HCT116 (cell line): Measurements from ENCODE around the gene IL6ST. TPM values are rescaled to one million over a fixed set of nuclear protein-coding genes. Genes with fewer than 3 reads are reported as not detected.

Source experiments
- ATAC-seq: fragments of 200-7000 bp; cut with Tn5 transposase; 2 replicates; pipeline ENCODE4 v1.9.1; 2020; ENCODE audit warnings: mild to moderate bottlenecking, moderate library complexity
- BruUV-seq: library from RNA; stranded (reverse); fragments of 400-500 nt; replicated peaks from 2 replicates; lab custom pipeline; 2021; lab: Mats Ljungman, UMichigan
- CTCF ChIA-PET: fragments of 300-600 bp; sonication (Branson Sonifier 250); formaldehyde crosslinking; loops from one replicate; lab custom pipeline; 2021; ENCODE audit warnings: antibody characterized with exemption; lab: Charles Lee
- POLR2A ChIA-PET: fragments of 300-600, 350-600 bp; sonication (Branson Sonifier 250); formaldehyde crosslinking; loops from one replicate; lab custom pipeline; 2021; ENCODE audit warnings: antibody characterized with exemption; lab: Charles Lee
- RAD21 ChIA-PET, 2 experiments: fragments of 300-600 bp; sonication (Branson Sonifier 250); formaldehyde crosslinking; loops; one replicate each; lab custom pipeline; 2023; ENCODE audit warnings: low total read pairs in 2 of 2; ENCODE audit not compliant: uncharacterized antibody in 2 of 2, unreplicated experiment in 2 of 2, low non-redundant PET in 1 of 2; lab: Charles Lee
- DNase-seq: peaks from one replicate; pipeline ENCODE4 v3.0.0-alpha.2; 2010; ENCODE audit warnings: low read depth, low spot score
- H2AFZ ChIP-seq: fragments of 200-600 bp; shearing (Covaris generic), sonication (generic); 2 replicates; pipeline ENCODE4 v1.6.1; 2017; ENCODE audit warnings: low read depth, mixed run types, mixed read lengths, antibody characterized with exemption, low read length; ENCODE audit not compliant: poor library complexity, severe bottlenecking
- H3K27ac ChIP-seq: 2 replicates; pipeline ENCODE4 v1.5.1; 2012; ENCODE audit warnings: low read depth, low read length
- H3K27me3 ChIP-seq: fragments of 200-600 bp; sonication (generic); 2 replicates; pipeline ENCODE4 v1.6.1; 2016; ENCODE audit warnings: mixed run types, low read length, mixed read lengths; ENCODE audit not compliant: insufficient read depth
- H3K36me3 ChIP-seq, 2 experiments: fragments of 200-500 bp in 1 of 2; fragments of 200-600 bp in 1 of 2; sonication (Bioruptor generic) in 1 of 2; sonication (generic) in 1 of 2; 2 replicates each; pipeline versions ENCODE4 v1.5.1 to v1.6.1; 2014 to 2016; ENCODE audit warnings: low read length in 2 of 2, inconsistent platforms in 1 of 2, mixed read lengths in 1 of 2, mixed run types in 1 of 2; ENCODE audit not compliant: insufficient read depth in 2 of 2, control insufficient read depth in 1 of 2
- H3K4me1 ChIP-seq, 2 experiments: fragments of 200-600 bp in 1 of 2; sonication (generic) in 1 of 2; 2 replicates each; pipeline versions ENCODE4 v1.5.1 to v1.6.1; 2012 to 2017; ENCODE audit warnings: low read length in 2 of 2, inconsistent platforms in 1 of 2, mild to moderate bottlenecking in 1 of 2, mixed read lengths in 1 of 2, mixed run types in 1 of 2, moderate library complexity in 1 of 2; ENCODE audit not compliant: insufficient read depth in 2 of 2, control insufficient read depth in 1 of 2
- H3K4me2 ChIP-seq: fragments of 200-600 bp; sonication (generic); 2 replicates; pipeline ENCODE4 v1.6.1; 2017; ENCODE audit warnings: mixed run types, low read length, mixed read lengths
- H3K4me3 ChIP-seq, 2 experiments: fragments of 200-600 bp in 1 of 2; sonication (generic) in 1 of 2; replicated peaks in 1 of 2; 2 replicates each; pipeline ENCODE4 v1.5.1; 2011 to 2016; ENCODE audit warnings: low read length in 2 of 2, control low read depth in 1 of 2, low read depth in 1 of 2, mild to moderate bottlenecking in 1 of 2, mixed read lengths in 1 of 2, mixed run types in 1 of 2
- H3K79me2 ChIP-seq: fragments of 200-600 bp; sonication (generic); 2 replicates; pipeline ENCODE4 v1.6.1; 2017; ENCODE audit warnings: mild to moderate bottlenecking, mixed run types, low read length, moderate library complexity, mixed read lengths; ENCODE audit not compliant: insufficient read depth
- H3K9ac ChIP-seq: fragments of 200-600 bp; sonication (generic); 2 replicates; pipeline ENCODE4 v1.6.1; 2016; ENCODE audit warnings: low read length, mixed read lengths
- H3K9me2 ChIP-seq: fragments of 200-600 bp; sonication (generic), shearing (Covaris generic); 2 replicates; pipeline ENCODE4 v1.6.1; 2017; ENCODE audit warnings: mixed run types, mild to moderate bottlenecking, moderate library complexity; ENCODE audit not compliant: insufficient read depth
- H3K9me3 ChIP-seq, 2 experiments: fragments of 200-500 bp in 1 of 2; fragments of 200-600 bp in 1 of 2; sonication (Bioruptor generic) in 1 of 2; sonication (generic) in 1 of 2; 2 replicates each; pipeline ENCODE4 v1.6.1; 2014 to 2017; ENCODE audit warnings: low read length in 2 of 2, mixed read lengths in 2 of 2, inconsistent platforms in 1 of 2, low read depth in 1 of 2, mild to moderate bottlenecking in 1 of 2, mixed run types in 1 of 2, moderate library complexity in 1 of 2; ENCODE audit not compliant: control insufficient read depth in 1 of 2, insufficient read depth in 1 of 2
- H4K20me1 ChIP-seq: fragments of 200-600 bp; sonication (generic), shearing (Covaris generic); 2 replicates; pipeline ENCODE4 v1.6.1; 2017; ENCODE audit warnings: mixed run types, mild to moderate bottlenecking, moderate library complexity; ENCODE audit not compliant: insufficient read depth
- CBX3 ChIP-seq: IDR thresholded peaks from 2 replicates; pipeline ENCODE4 v1.6.1; 2012; ENCODE audit warnings: low read depth
- CEBPB ChIP-seq: IDR thresholded peaks from 2 replicates; pipeline ENCODE4 v1.6.1; 2012; ENCODE audit warnings: low read depth
- EGR1 ChIP-seq: IDR thresholded peaks from 2 replicates; pipeline ENCODE4 v1.6.1; 2012; ENCODE audit warnings: low read depth
- ELF1 ChIP-seq: IDR thresholded peaks from 2 replicates; pipeline ENCODE4 v1.6.1; 2012; ENCODE audit warnings: low read depth, borderline replicate concordance
- EZH2phosphoT487 ChIP-seq: fragments of 200-600 bp; IDR thresholded peaks from 2 replicates; pipeline ENCODE4 v1.6.1; 2018; ENCODE audit warnings: antibody characterized with exemption, borderline replicate concordance
- JUND ChIP-seq: IDR thresholded peaks from 2 replicates; pipeline ENCODE4 v1.6.1; 2012
- POLR2A ChIP-seq: IDR thresholded peaks from 2 replicates; pipeline ENCODE4 v1.7.0; 2011; ENCODE audit warnings: borderline replicate concordance; ENCODE audit not compliant: insufficient read depth, insufficient read length; ENCODE audit errors: extremely low read depth
- POLR2AphosphoS5 ChIP-seq: IDR thresholded peaks from 2 replicates; pipeline ENCODE4 v1.6.1; 2011; ENCODE audit warnings: mild to moderate bottlenecking, low read depth, low read length, moderate library complexity
- SIN3A ChIP-seq: IDR thresholded peaks from 2 replicates; pipeline ENCODE4 v1.6.1; 2012; ENCODE audit warnings: low read depth
- SRF ChIP-seq: IDR thresholded peaks from 2 replicates; pipeline ENCODE4 v1.6.1; 2012; ENCODE audit warnings: low read depth
- TCF7L2 ChIP-seq: IDR thresholded peaks from 2 replicates; pipeline ENCODE4 v1.7.0; 2011; ENCODE audit warnings: borderline replicate concordance, inconsistent platforms; ENCODE audit not compliant: insufficient read depth, insufficient read length; ENCODE audit errors: extremely low read depth
- YY1 ChIP-seq: IDR thresholded peaks from 2 replicates; pipeline ENCODE4 v1.6.1; 2011; ENCODE audit warnings: low read length, low read depth, moderate library complexity, mild to moderate bottlenecking; ENCODE audit not compliant: insufficient replicate concordance; ENCODE audit errors: extremely low read depth
- ZFX ChIP-seq: fragments of 450-650 bp; IDR thresholded peaks from 2 replicates; pipeline ENCODE4 v1.6.1; 2017
- ZNF274 ChIP-seq: fragments of 200-500 bp; sonication (Bioruptor generic); IDR thresholded peaks from 2 replicates; pipeline ENCODE4 v1.6.1; 2014; ENCODE audit warnings: mild to moderate bottlenecking, low read depth, low read length, inconsistent platforms
- intact Hi-C: fragments of 100-400 bp; cut with micrococcal nuclease; formaldehyde crosslinking; loops from 2 replicates; pipeline ENCODE4 v1.10.0; 2022
- total RNA-seq: library from RNA; stranded (reverse); gene quantifications from one replicate; pipeline ENCODE4 v1.2.1, GENCODE V29; 2021; ENCODE audit not compliant: unreplicated experiment
- TF ChIP-seq, protein P1 (sequence below): IDR thresholded peaks from 2 replicates; pipeline ENCODE4 v1.6.1; 2012; ENCODE audit warnings: low read depth
- TF ChIP-seq, protein P2 (sequence below), 3 experiments: fragments of 200-600 bp in 1 of 3; sonication (generic) in 1 of 3; IDR thresholded peaks in 2 of 3; conservative IDR thresholded peaks in 1 of 3; 2 replicates each; pipeline ENCODE4 v1.5.1; 2012 to 2017; ENCODE audit warnings: low read depth in 2 of 3, low read length in 2 of 3, antibody characterized with exemption in 1 of 3, borderline replicate concordance in 1 of 3, control low read depth in 1 of 3, mild to moderate bottlenecking in 1 of 3, mixed read lengths in 1 of 3, mixed run types in 1 of 3, moderate library complexity in 1 of 3; ENCODE audit not compliant: insufficient read depth in 1 of 3
- TF ChIP-seq, protein P3 (sequence below): IDR thresholded peaks from 2 replicates; pipeline ENCODE4 v1.6.1; 2011; ENCODE audit warnings: mild to moderate bottlenecking, low read length, moderate library complexity; ENCODE audit not compliant: insufficient replicate concordance; ENCODE audit errors: extremely low read depth
- TF ChIP-seq, protein P4 (sequence below): IDR thresholded peaks from 2 replicates; pipeline ENCODE4 v1.6.1; 2012

The IL6ST gene
- total RNA-seq, 1 experiment from 2014 or later = 26.5 TPM

DNA sequence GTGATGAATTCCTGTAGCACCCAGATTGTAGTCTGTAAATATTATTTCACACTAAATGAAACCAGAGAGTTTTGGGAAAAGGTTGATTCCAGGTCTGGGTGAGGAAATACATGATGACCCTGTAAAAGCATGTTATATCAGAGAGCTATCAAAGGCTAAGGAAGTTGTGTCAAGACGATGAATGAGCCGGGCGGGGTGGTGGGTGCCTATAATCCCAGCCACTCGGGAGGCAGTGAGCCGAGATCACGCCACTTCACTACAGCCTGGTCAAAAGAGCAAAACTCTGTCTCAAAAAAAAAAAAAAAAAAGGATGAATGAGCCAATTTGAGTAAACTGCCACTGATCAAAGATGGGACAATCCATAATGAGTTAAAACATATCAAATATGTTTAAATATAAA lies 29.2 kb downstream of the IL6ST start:
- no peaks in the 10 kb centered on the region for H3K27me3 ChIP-seq
- ChIA-PET POLR2A (no interaction called here), RAD21 (no interaction called here), CTCF (no interaction called here)
- TF ChIP-seq POLR2A (no peak), TCF7L2 (no peak), ZFX (no peak), CEBPB (no peak), POLR2AphosphoS5 (no peak), CBX3 (no peak), YY1 (no peak), JUND (no peak), SIN3A (no peak), ELF1 (no peak), EGR1 (no peak), SRF (no peak), EZH2phosphoT487 (no peak), ZNF274 (no peak)
- TF ChIP-seq, protein P1, sequence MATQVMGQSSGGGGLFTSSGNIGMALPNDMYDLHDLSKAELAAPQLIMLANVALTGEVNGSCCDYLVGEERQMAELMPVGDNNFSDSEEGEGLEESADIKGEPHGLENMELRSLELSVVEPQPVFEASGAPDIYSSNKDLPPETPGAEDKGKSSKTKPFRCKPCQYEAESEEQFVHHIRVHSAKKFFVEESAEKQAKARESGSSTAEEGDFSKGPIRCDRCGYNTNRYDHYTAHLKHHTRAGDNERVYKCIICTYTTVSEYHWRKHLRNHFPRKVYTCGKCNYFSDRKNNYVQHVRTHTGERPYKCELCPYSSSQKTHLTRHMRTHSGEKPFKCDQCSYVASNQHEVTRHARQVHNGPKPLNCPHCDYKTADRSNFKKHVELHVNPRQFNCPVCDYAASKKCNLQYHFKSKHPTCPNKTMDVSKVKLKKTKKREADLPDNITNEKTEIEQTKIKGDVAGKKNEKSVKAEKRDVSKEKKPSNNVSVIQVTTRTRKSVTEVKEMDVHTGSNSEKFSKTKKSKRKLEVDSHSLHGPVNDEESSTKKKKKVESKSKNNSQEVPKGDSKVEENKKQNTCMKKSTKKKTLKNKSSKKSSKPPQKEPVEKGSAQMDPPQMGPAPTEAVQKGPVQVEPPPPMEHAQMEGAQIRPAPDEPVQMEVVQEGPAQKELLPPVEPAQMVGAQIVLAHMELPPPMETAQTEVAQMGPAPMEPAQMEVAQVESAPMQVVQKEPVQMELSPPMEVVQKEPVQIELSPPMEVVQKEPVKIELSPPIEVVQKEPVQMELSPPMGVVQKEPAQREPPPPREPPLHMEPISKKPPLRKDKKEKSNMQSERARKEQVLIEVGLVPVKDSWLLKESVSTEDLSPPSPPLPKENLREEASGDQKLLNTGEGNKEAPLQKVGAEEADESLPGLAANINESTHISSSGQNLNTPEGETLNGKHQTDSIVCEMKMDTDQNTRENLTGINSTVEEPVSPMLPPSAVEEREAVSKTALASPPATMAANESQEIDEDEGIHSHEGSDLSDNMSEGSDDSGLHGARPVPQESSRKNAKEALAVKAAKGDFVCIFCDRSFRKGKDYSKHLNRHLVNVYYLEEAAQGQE = no peak
- TF ChIP-seq, protein P2, sequence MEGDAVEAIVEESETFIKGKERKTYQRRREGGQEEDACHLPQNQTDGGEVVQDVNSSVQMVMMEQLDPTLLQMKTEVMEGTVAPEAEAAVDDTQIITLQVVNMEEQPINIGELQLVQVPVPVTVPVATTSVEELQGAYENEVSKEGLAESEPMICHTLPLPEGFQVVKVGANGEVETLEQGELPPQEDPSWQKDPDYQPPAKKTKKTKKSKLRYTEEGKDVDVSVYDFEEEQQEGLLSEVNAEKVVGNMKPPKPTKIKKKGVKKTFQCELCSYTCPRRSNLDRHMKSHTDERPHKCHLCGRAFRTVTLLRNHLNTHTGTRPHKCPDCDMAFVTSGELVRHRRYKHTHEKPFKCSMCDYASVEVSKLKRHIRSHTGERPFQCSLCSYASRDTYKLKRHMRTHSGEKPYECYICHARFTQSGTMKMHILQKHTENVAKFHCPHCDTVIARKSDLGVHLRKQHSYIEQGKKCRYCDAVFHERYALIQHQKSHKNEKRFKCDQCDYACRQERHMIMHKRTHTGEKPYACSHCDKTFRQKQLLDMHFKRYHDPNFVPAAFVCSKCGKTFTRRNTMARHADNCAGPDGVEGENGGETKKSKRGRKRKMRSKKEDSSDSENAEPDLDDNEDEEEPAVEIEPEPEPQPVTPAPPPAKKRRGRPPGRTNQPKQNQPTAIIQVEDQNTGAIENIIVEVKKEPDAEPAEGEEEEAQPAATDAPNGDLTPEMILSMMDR (IDR thresholded peaks at IDR 0.05 in 2 of 3, conservative IDR thresholded peaks at IDR 0.05 in 1 of 3; ENCODE audit: borderline replicate concordance in 1 of 3, insufficient read depth in 1 of 3, low read depth in 2 of 3, low read length in 2 of 3) = no peak
- TF ChIP-seq, protein P3, sequence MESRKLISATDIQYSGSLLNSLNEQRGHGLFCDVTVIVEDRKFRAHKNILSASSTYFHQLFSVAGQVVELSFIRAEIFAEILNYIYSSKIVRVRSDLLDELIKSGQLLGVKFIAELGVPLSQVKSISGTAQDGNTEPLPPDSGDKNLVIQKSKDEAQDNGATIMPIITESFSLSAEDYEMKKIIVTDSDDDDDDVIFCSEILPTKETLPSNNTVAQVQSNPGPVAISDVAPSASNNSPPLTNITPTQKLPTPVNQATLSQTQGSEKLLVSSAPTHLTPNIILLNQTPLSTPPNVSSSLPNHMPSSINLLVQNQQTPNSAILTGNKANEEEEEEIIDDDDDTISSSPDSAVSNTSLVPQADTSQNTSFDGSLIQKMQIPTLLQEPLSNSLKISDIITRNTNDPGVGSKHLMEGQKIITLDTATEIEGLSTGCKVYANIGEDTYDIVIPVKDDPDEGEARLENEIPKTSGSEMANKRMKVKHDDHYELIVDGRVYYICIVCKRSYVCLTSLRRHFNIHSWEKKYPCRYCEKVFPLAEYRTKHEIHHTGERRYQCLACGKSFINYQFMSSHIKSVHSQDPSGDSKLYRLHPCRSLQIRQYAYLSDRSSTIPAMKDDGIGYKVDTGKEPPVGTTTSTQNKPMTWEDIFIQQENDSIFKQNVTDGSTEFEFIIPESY = no peak
- TF ChIP-seq, protein P4, sequence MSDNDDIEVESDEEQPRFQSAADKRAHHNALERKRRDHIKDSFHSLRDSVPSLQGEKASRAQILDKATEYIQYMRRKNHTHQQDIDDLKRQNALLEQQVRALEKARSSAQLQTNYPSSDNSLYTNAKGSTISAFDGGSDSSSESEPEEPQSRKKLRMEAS = no peak
- no peak overlapping the region for H3K4me2 ChIP-seq
- ATAC-seq = no peak
- H3K79me2 ChIP-seq = no peaks in the 10 kb centered on the region
- intact Hi-C loops = no loop called here
- no peak for DNase-seq
- no peaks in the 10 kb centered on the region for H3K9me3 ChIP-seq
- no peak overlapping the region for H3K9ac ChIP-seq
- H3K27ac ChIP-seq = no peak overlapping the region
- H3K36me3 ChIP-seq = no peaks in the 10 kb centered on the region
- no peaks in the 10 kb centered on the region for H3K4me1 ChIP-seq
- H3K4me3 ChIP-seq = no peak overlapping the region
- H4K20me1 ChIP-seq = no peaks in the 10 kb centered on the region
- no peak overlapping the region for H2AFZ ChIP-seq
- no peaks in the 10 kb centered on the region for H3K9me2 ChIP-seq
- no TSS peak for BruUV-seq
